Mucosa of descending colon (tissue), 3 donors: ENCODE data around the gene SREK1. TPM values are rescaled to one million over a fixed set of nuclear protein-coding genes. Genes with fewer than 3 reads are reported as not detected.
"Not testable (repeated sequence)": the region's sequence is repeated elsewhere in the genome, so short reads cannot be mapped to it uniquely, and the experiment has no call there.

Experiments used
- ATAC-seq: fragments of 200-7000 bp; cut with Tn5 transposase; one replicate; pipeline ENCODE4 v1.9.1; 2020; ENCODE audit warnings: mild to moderate bottlenecking, moderate library complexity
- DNase-seq, 3 donors: peaks; one replicate each; pipeline ENCODE4 v3.0.0-alpha.2; 2020
- H3K36me3 ChIP-seq: fragments of 200-600 bp; one replicate; pipeline ENCODE4 v1.8.0; 2021; ENCODE audit warnings: low read depth, mild to moderate bottlenecking
- H3K4me1 ChIP-seq: fragments of 200-600 bp; one replicate; pipeline ENCODE4 v1.8.0; 2021; ENCODE audit warnings: low read depth, mild to moderate bottlenecking
- H3K4me3 ChIP-seq: fragments of 200-600 bp; one replicate; pipeline ENCODE4 v1.8.0; 2021; ENCODE audit warnings: mild to moderate bottlenecking
- H3K9me3 ChIP-seq: fragments of 200-600 bp; one replicate; pipeline ENCODE4 v1.8.0; 2021; ENCODE audit warnings: mild to moderate bottlenecking
- CTCF ChIP-seq: fragments of 200-600 bp; IDR thresholded peaks from one replicate; pipeline ENCODE4 v1.8.0; 2022; ENCODE audit warnings: antibody characterized with exemption, mild to moderate bottlenecking
- intact Hi-C, 2 donors: fragments of 100-400 bp; cut with DNase I in 1 of 2; cut with micrococcal nuclease in 1 of 2; formaldehyde crosslinking; loops; one replicate each; pipeline versions ENCODE4 v1.11.0 to v1.11.1; 2022; cut with DNase I, micrococcal nuclease
- total RNA-seq, 3 donors: library from RNA; stranded (reverse); fragmentation: NEBNext Ultra II Directional in 2 of 3; extraction: Animal tissue kit (Norgen Biotek cat#: 25700) in 2 of 3; gene quantifications; one replicate each; pipeline versions ENCODE4 v1.2.1 to v1.2.4, GENCODE V29; 2021 to 2023
- donor health status: DM: no; HTN: no; CAD: no; lungs with moderate emphysema.
- donor health status: DM: no; HTN: no; CAD: no.
- donor health status: DM: no; HTN: yes; CAD: no.

Gene SREK1
- total RNA-seq, 3 donors from 2014 or later: 55.7 to 67.8 (median 66.5) TPM

GRCh38 chr5:66207800-66208561 is 63.9 kb downstream of the SREK1 start:
- intact Hi-C loops: no loop called here
- H3K4me1 ChIP-seq: no peaks in the 10 kb centered on the region

DNA sequence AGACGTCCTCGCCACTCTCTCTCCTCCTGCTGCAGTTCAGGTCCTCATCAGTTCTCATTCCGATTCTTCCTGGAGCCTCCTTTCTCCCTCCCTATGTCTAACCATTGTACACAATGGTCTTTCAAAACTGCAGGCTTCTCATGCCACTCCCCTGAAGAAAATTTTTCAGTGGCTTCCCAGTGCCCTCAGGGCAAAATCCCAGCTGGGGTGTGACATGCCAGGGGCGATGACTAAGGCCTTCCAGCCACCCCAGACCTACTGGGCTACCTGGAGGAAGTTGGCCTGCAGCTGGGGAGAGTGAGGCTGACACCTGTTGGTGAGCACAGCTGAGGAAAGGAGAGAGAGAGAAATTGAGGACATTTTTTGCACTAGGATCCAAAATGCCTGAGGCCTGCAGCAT is 65.2 kb downstream of the SREK1 start:
- Histone ChIP-seq H3K36me3 (no peaks in the 10 kb centered on the region), H3K9me3 (no peaks in the 10 kb centered on the region), H3K4me3 (no peak overlapping the region), H3K4me1 (no peaks in the 10 kb centered on the region)
- DNase-seq: no peak
- ATAC-seq: peak; percentile 31
- no peak for TF ChIP-seq CTCF
- intact Hi-C loops: no loop called here

More at GRCh38 chr5:66207800-66208561, 63.9 kb downstream of the SREK1 start:
- no peaks in the 10 kb centered on the region for H3K36me3 ChIP-seq
- ATAC-seq (no peak), DNase-seq (no peak)
- no peak overlapping the region for H3K4me3 ChIP-seq
- TF ChIP-seq CTCF: no peak
- H3K9me3 ChIP-seq: no peaks in the 10 kb centered on the region

DNA sequence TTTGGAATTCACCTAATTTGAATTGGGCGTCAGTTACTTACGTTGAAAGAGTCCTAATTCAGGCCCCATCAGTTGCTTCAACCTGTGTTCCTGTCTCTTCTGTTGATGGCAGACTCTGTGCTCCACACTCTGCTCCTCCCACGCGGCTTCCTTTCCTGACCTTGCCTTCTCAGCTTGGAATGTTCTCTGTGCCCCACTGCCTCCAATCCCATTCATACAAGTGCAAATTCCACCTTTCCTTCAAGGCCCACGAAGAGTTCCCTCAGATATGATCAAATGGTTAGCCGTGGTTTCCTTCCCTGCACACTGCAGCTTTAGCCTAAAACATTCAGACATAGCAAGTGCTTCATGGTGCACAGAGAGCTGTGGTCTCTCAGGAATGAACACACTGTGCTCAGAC is 65.7 kb downstream of the SREK1 start:
- H3K4me3 ChIP-seq: no peak overlapping the region
- no peaks in the 10 kb centered on the region for H3K4me1 ChIP-seq
- DNase-seq (no peak), ATAC-seq (no peak)
- TF ChIP-seq CTCF: no peak
- intact Hi-C loops: no loop called here
- H3K36me3 ChIP-seq: no peaks in the 10 kb centered on the region
- no peaks in the 10 kb centered on the region for H3K9me3 ChIP-seq

GRCh38 chr5:66213533-66213932 is 69.4 kb downstream of the SREK1 start:
- no peak for DNase-seq
- no peak for TF ChIP-seq CTCF
- no peaks in the 10 kb centered on the region for H3K4me1 ChIP-seq
- H3K4me3 ChIP-seq: no peak overlapping the region
- H3K9me3 ChIP-seq: no peaks in the 10 kb centered on the region
- ATAC-seq: no peak
- no peaks in the 10 kb centered on the region for H3K36me3 ChIP-seq
- intact Hi-C loops: no loop called here

DNA sequence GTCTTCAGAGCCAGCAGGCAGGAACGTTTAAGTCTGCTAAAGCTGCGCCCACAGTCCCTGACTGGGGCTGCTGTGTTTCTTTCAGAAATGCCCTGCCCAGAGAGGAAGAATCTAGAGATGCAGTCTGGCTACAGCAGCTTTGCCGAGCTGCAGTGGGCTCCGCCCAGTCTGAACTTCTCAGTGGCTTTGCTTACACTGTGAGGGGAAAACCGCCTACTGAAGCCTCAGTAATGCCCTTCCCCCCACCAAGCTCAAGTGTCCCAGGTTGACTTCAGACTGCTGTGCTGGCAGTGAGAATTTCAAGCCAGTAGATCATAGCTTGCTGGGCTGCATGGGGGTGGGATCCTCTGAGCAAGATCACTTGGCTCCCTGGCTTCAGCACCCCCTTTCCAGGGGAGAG is 78.4 kb downstream of the SREK1 start:
- H3K9me3 ChIP-seq: no peaks in the 10 kb centered on the region
- ATAC-seq (no peak), DNase-seq (no peak)
- no peaks in the 10 kb centered on the region for H3K36me3 ChIP-seq
- no peaks in the 10 kb centered on the region for H3K4me1 ChIP-seq
- H3K4me3 ChIP-seq: no peak overlapping the region
- TF ChIP-seq CTCF: no peak
- intact Hi-C loops: no loop called here

DNA sequence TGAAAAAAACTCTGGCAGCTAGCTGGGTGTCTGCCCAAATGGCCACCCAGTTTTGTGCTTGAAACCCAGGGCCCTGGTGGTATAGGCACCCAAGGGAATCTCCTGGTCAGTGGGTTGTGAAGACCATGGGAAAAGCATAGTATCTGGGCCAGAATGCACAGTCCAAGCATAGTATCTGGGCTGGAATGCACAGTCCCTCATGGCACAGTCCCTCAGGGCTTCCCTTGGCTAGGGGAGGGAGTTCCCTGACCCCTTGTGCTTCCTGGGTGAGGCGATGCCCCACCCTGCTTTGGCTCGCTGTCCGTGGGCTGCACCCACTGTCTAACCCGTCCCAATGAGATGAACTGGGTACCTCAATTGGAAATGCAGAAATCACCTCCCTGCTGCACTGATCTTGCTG is 78.8 kb downstream of the SREK1 start:
- H3K9me3 ChIP-seq, DNase-seq, H3K4me3 ChIP-seq, H3K36me3 ChIP-seq, ATAC-seq, H3K4me1 ChIP-seq, intact Hi-C loops: not testable (repeated sequence)
